Activated CD4-positive, alpha-beta T cell treated with anti-CD3 and anti-CD28 coated beads for 36 hours (primary cell): Measurements from ENCODE around the gene OSMR. TPM values are rescaled to one million over a fixed set of nuclear protein-coding genes. Genes with fewer than 3 reads are reported as not detected.

Experiments used
- ATAC-seq: fragments of 200-7000 bp; cut with Tn5 transposase; one replicate; pipeline ENCODE4 v1.10.0; 2021; ENCODE audit warnings: mild to moderate bottlenecking, moderate library complexity
- CTCF ChIA-PET: fragments of 350-600 bp; sonication (Branson Sonifier 250); formaldehyde crosslinking; loops from one replicate; lab custom pipeline; 2021; ENCODE audit warnings: antibody characterized with exemption; lab: Charles Lee
- POLR2A ChIA-PET: fragments of 350-600 bp; sonication (Branson Sonifier 250); formaldehyde crosslinking; loops from one replicate; lab custom pipeline; 2021; ENCODE audit warnings: antibody characterized with exemption, inconsistent platforms; lab: Charles Lee
- DNase-seq: peaks from one replicate; pipeline ENCODE4 v3.0.0-alpha.2; 2020
- H3K27ac Mint-ChIP-seq: one replicate; pipeline ENCODE4 v1.8.0; 2021; ENCODE audit warnings: mixed read lengths
- H3K27me3 Mint-ChIP-seq: one replicate; pipeline ENCODE4 v1.8.0; 2021; ENCODE audit warnings: mixed read lengths
- H3K36me3 Mint-ChIP-seq: one replicate; pipeline ENCODE4 v1.8.0; 2021; ENCODE audit warnings: low read depth, mixed read lengths
- H3K4me1 Mint-ChIP-seq: one replicate; pipeline ENCODE4 v1.8.0; 2021; ENCODE audit warnings: mixed read lengths
- H3K4me3 Mint-ChIP-seq: one replicate; pipeline ENCODE4 v1.8.0; 2021; ENCODE audit warnings: mild to moderate bottlenecking, moderate library complexity, mixed read lengths
- H3K9me3 Mint-ChIP-seq: one replicate; pipeline ENCODE4 v1.8.0; 2021; ENCODE audit warnings: low read depth, mixed read lengths
- intact Hi-C, 2 experiments: fragments of 100-400 bp; cut with DNase I in 1 of 2; cut with micrococcal nuclease in 1 of 2; formaldehyde crosslinking; loops; one replicate each; pipeline versions ENCODE4 v1.14.2 to v1.15.1; 2022 to 2024; cut with DNase I, micrococcal nuclease
- total RNA-seq, 2 experiments: library from RNA; stranded (reverse); gene quantifications; one replicate each; pipeline ENCODE4 v1.2.3, GENCODE V29; 2021

The OSMR gene
- total RNA-seq, 2 experiments from 2014 or later = 0.25 to 0.26 TPM

DNA sequence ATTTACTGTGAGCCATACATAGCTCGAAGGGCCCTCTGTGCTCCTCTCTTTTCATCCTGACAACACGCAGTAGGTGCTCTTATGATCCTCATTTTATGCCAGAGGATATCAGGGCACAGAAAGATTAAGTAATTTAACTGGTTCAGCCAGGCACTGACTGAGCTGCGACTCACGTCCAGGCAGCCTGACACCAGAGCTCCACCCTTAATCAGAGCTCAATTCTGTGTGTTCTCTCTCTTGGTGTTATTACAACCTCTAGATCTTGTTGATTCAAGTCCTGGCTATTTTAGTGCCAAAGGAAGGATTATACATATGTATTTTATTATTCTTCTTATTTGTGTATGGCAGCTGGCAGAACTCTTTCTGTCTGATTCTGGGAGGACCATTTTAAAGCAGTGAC is 59.7 kb downstream of the OSMR start:
- POLR2A ChIA-PET = no interaction called here
- DNase-seq = no peak
- Mint-ChIP-seq H3K4me3 (no peak overlapping the region), H3K4me1 (no peaks in the 10 kb centered on the region), H3K27ac (no peak overlapping the region), H3K36me3 (peaks cover 4% of the 10 kb centered on the region), H3K27me3 (peaks cover 25% of the 10 kb centered on the region), H3K9me3 (peaks cover 11% of the 10 kb centered on the region)
- ATAC-seq = no peak
- CTCF ChIA-PET = interaction anchor here (1.4 kb wide), 1 partner anchor 90 kb away, joined by 3 read pairs; no protein-coding TSS in a partner anchor
- intact Hi-C loops = no loop called here

DNA sequence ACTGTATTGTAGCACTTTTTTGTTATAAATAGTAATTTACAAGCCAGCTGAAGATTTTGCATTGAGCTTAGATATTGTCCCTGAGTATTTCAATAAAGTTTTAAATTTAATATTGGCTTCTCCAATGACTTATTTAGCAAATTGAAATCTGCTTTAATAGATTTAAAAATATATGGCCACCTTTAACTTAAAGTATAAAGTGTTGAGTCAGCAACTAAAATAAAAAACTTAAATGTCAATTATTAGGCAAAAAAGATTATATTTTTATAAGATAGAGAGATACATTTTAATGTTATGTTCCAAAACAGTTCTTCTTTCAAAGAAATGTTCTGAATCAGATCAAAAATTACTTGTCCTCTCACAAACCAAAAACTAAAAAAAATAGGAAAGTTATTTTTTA is 60.7 kb downstream of the OSMR start:
- peaks cover 28% of the 10 kb centered on the region for H3K27me3 Mint-ChIP-seq
- intact Hi-C loops = no loop called here
- H3K9me3 Mint-ChIP-seq = peaks cover 11% of the 10 kb centered on the region
- ATAC-seq (no peak), DNase-seq (no peak)
- no peak overlapping the region for H3K27ac Mint-ChIP-seq
- H3K4me1 Mint-ChIP-seq = no peaks in the 10 kb centered on the region
- POLR2A ChIA-PET = no interaction called here
- CTCF ChIA-PET = interaction anchor here (1.0 kb wide), 1 partner anchor 17 kb away, joined by 3 read pairs; no protein-coding TSS in a partner anchor
- H3K36me3 Mint-ChIP-seq = peaks cover 4% of the 10 kb centered on the region
- H3K4me3 Mint-ChIP-seq = no peak overlapping the region

DNA sequence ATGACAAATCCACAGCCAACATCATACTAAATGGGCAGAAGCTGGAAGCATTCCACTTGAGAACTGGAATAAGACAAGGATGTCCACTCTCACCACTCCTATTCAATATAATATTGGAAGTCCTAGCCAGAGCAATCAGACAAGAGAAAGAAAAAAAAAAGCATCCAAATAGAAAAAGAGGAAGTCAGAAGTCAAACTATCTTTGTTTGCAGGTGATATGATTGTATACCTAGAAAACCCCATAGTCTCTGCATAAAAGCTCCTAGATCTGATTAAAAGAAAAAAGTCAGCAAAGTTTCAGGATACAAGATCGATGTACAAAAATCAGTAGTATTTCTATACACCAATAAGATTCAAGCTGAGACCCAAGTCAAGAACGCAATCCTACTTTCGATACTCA is 66.1 kb downstream of the OSMR start:
- intact Hi-C loops = no loop called here
- Mint-ChIP-seq H3K27me3 (peaks cover 29% of the 10 kb centered on the region), H3K36me3 (peaks cover 4% of the 10 kb centered on the region), H3K4me1 (no peaks in the 10 kb centered on the region), H3K27ac (no peak overlapping the region), H3K4me3 (no peak overlapping the region), H3K9me3 (peaks cover 9% of the 10 kb centered on the region)
- CTCF ChIA-PET = interaction anchor here (0.7 kb wide), 1 partner anchor 10 kb away, joined by 3 read pairs; no protein-coding TSS in a partner anchor
- POLR2A ChIA-PET = no interaction called here
- DNase-seq (no peak), ATAC-seq (no peak)

DNA sequence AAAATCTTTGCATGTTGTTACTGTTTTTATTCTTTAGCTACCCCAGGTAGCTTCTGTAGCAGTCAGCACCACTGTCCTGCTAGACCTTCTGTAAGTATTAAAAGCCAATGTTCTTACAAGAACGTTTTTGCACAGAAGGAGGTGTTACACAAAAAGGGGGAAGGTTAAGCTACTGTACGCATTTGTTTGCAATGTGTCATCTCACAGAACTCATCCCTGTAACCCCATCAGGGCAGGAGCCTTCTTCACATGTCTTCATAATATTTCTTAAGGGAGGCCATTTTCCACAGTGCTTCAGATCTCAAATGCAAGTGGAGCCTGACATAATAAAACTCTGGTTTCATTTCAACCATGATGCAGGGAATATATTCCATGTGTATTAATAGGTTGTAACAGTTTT is 67.9 kb downstream of the OSMR start:
- DNase-seq (no peak), ATAC-seq (no peak)
- Mint-ChIP-seq H3K4me1 (no peaks in the 10 kb centered on the region), H3K9me3 (peaks cover 7% of the 10 kb centered on the region), H3K27me3 (peaks cover 21% of the 10 kb centered on the region), H3K27ac (no peak overlapping the region), H3K4me3 (no peak overlapping the region), H3K36me3 (peaks cover 1% of the 10 kb centered on the region)
- POLR2A ChIA-PET = no interaction called here
- intact Hi-C loops = no loop called here
- CTCF ChIA-PET = no interaction called here

DNA sequence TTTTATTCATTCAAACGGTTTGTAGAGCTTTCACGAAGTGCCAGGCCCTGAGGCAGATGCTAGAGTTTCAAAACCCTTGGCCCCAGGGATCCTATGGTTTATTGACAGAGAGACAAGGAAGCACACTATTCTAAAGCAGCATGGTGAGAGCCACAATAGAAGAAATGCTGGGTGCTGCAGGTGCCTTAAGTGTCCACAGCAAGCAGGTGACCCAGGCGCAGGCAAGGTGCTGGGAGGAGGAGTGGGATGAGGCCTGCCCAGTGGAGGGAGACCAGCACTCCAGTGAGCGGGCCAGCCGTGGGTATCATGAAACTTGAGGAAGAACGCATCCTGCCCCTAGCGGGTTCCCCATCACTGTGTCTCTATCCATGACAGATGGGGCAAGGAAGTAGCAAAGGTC is 71.0 kb downstream of the OSMR start:
- DNase-seq = no peak
- no peaks in the 10 kb centered on the region for H3K9me3 Mint-ChIP-seq
- no peak for ATAC-seq
- H3K4me1 Mint-ChIP-seq = no peaks in the 10 kb centered on the region
- CTCF ChIA-PET = no interaction called here
- H3K36me3 Mint-ChIP-seq = no peaks in the 10 kb centered on the region
- POLR2A ChIA-PET = no interaction called here
- intact Hi-C loops = no loop called here
- H3K27me3 Mint-ChIP-seq = peaks cover 3% of the 10 kb centered on the region
- no peak overlapping the region for H3K4me3 Mint-ChIP-seq
- no peak overlapping the region for H3K27ac Mint-ChIP-seq

DNA sequence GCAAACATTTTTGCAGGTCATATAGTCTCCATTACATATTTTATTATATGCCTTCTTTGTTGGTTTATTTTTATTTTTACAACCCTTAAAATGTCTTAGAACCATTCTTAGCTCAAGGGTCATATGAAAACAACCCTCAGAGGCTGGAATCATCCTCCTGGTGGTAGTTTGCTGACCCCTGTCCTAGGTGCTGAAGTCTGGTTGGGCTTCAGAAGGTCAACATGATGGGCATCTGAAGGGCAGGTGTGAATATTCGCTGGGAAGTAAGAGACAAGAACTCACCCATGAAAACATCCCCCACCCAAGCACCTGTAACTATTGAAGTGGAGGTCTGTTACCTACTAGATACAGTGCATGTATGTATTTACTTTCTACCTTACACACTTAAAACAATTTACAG is 75.4 kb downstream of the OSMR start:
- no peaks in the 10 kb centered on the region for H3K4me1 Mint-ChIP-seq
- H3K27me3 Mint-ChIP-seq = peaks cover 14% of the 10 kb centered on the region
- ATAC-seq = no peak
- no peaks in the 10 kb centered on the region for H3K9me3 Mint-ChIP-seq
- no peaks in the 10 kb centered on the region for H3K36me3 Mint-ChIP-seq
- intact Hi-C loops = loop anchor here (5.0 kb wide), 3 partner anchors 74 to 479 kb away; partner anchors contain the start of gene OSMR (in 1 of the 2)
- no peak overlapping the region for H3K4me3 Mint-ChIP-seq
- no peak for DNase-seq
- CTCF ChIA-PET = interaction anchor here (0.6 to 2.9 kb wide), 12 partner anchors 9 to 538 kb away, joined by 3 to 27 read pairs (median 3); no protein-coding TSS in a partner anchor
- POLR2A ChIA-PET = no interaction called here
- H3K27ac Mint-ChIP-seq = no peak overlapping the region

DNA sequence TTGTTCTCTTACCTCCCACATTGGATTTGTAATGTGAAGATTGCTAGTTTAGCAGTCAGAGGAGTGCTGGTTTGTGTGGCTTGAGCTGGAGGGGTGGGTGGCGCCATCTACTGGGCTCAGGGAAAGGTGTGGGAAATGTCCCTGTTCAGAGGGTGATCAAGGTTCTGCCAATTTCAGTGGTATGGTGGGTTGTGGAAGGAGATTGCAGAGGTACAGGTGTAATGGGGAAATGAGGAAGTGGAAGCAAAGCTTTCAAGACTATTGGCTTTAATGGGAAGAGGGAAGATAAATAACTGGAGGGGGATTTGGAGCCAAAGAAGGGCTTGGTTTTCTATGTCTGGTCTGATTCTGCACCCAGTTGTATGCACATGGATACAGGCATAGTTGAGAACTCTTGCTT is 76.4 kb downstream of the OSMR start:
- CTCF ChIA-PET = interaction anchor here (0.5 to 2.9 kb wide), 16 partner anchors 10 to 620 kb away, joined by 3 to 27 read pairs (median 3); no protein-coding TSS in a partner anchor
- POLR2A ChIA-PET = no interaction called here
- peak; percentile 72 for ATAC-seq

DNA sequence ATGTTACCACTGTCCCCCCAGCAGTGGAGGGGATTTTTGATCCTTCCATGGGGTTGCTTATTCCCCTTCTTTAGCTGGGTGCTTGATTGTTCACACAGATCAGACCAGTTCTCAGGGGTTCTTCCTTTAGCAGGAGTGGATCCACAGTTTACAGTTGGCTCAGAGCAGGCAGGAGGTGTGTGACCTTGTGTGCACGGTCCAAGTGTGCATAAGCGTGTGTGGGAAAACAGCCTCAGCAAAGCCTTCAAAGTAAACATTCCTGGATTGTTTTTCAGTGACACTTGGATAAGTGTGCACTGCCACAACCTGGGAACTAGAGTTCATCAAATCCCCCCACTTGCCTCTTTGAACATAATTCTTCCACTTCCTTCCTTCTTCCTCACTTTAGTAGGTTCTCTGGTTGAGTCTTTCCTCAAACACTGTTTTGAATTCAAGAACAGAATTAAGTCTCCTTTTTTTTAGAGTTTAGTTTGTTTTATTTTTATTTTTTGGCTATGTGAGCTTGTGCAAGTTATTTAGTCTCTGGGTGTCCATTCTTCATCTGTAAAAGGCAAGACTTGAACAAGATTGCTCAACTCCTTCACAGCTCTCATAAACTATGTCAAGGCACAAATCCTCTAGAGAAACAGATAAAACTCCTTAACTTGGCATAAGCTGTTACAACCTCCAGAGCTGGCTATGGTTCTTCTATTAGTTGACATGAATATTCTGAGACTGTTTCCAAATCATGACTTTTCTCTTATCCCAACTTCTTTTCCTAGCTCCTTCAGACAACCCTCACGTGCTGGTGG is 78.0 kb downstream of the OSMR start:
- Mint-ChIP-seq H3K27me3 (peaks cover 19% of the 10 kb centered on the region), H3K4me1 (no peaks in the 10 kb centered on the region), H3K4me3 (no peak overlapping the region), H3K36me3 (no peaks in the 10 kb centered on the region), H3K27ac (no peak overlapping the region), H3K9me3 (no peaks in the 10 kb centered on the region)
- DNase-seq (no peak), ATAC-seq (no peak)
- intact Hi-C loops = loop anchor here (5.0 kb wide), 3 partner anchors 77 to 482 kb away; partner anchors contain the start of gene OSMR (in 1 of the 2)
- CTCF ChIA-PET = interaction anchor here (0.7 to 2.9 kb wide), 8 partner anchors 17 to 1801 kb away, joined by 3 to 27 read pairs (median 3); no protein-coding TSS in a partner anchor
- POLR2A ChIA-PET = no interaction called here

More for the DNA sequence above, 76.4 kb downstream of the OSMR start:
- H3K4me1 Mint-ChIP-seq = no peaks in the 10 kb centered on the region
- H3K9me3 Mint-ChIP-seq = no peaks in the 10 kb centered on the region
- H3K4me3 Mint-ChIP-seq = no peak overlapping the region
- H3K36me3 Mint-ChIP-seq = no peaks in the 10 kb centered on the region
- peaks cover 14% of the 10 kb centered on the region for H3K27me3 Mint-ChIP-seq
- intact Hi-C loops = loop anchor here (1.0 to 5.0 kb wide), 5 partner anchors 75 to 481 kb away; partner anchors contain the start of gene OSMR (in 1 of the 2)
- DNase-seq = peak; percentile 75
- no peak overlapping the region for H3K27ac Mint-ChIP-seq

DNA sequence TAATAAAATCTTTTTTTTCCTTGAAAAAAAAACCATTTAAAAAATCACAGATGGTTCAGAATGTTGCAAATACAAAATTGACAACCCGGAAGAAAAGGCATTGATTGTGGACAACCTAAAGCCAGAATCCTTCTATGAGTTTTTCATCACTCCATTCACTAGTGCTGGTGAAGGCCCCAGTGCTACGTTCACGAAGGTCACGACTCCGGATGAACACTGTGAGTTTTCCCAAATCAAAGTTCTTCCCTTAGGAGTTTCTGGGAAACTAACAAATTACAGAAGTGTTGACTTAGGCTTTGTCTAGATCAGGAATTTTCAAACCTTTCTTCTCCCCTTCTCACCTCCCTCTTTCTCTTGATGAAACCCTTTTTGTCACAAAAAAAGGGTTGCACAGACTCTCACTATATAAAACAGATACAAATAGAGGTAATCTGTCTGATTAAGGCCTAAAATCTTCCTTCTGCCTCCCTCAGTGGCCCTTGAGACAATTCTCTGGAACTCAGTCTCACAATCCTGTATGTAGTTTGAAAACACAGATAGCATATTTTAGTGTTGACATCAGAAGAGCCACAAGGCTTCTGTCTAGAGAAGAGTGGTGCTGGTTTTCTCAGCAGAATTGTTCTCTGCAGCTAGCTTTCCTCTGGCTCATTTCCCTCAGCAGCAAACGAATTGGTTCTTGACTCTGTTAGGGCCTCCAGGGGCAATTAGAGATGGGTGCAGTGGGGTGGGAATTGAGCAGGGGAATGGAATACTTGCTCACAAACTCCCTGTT is 79.5 kb downstream of the OSMR start:
- intact Hi-C loops = no loop called here
- ChIA-PET POLR2A (interaction anchor here (0.6 kb wide), 1 partner anchor 497 kb away, joined by 4 read pairs; no protein-coding TSS in a partner anchor), CTCF (no interaction called here)
- no peaks in the 10 kb centered on the region for H3K4me1 Mint-ChIP-seq
- ATAC-seq (no peak), DNase-seq (no peak)
- peaks cover 19% of the 10 kb centered on the region for H3K27me3 Mint-ChIP-seq
- H3K4me3 Mint-ChIP-seq = no peak overlapping the region
- H3K36me3 Mint-ChIP-seq = no peaks in the 10 kb centered on the region
- H3K27ac Mint-ChIP-seq = no peak overlapping the region
- no peaks in the 10 kb centered on the region for H3K9me3 Mint-ChIP-seq

DNA sequence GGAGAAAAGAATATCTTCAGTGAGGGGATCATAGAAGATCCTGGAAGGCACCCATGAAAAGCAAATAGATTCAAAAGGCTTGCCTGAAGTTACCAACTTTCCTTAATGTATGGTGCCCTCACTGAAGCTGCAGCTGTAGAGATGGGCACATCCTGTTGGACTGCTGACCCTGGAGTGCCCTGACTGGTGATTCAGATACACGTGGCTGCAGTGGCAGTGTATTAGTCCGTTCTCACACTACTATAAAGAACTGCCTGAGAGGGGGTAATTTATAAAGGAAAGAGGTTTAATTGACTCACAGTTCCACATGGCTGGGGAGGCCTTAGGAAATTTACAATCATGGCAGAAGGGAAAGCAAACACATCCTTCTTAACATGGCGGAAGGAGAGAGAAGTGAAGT is 80.3 kb downstream of the OSMR start:
- CTCF ChIA-PET = no interaction called here
- peaks cover 19% of the 10 kb centered on the region for H3K27me3 Mint-ChIP-seq
- intact Hi-C loops = no loop called here

DNA sequence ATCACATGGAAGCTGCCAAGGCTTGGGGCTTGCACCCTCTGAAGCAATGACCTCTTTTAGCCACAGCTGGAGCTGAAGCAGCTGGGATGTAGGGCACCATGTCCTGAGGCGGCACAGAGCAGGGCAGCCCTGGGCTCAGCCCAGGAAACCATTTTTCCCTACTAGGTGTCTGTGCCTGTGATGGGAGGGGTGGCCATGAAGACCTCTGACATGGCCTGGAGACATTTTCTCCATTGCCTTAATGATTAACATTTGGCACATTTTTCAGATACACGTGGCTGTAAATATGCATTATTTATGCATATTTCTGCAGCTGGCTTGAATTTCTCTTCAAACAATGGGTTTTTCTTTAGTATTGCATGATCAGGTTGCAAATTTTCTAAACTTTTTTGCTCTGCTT is 81.7 kb downstream of the OSMR start:
- Mint-ChIP-seq H3K27me3 (peaks cover 15% of the 10 kb centered on the region), H3K36me3 (no peaks in the 10 kb centered on the region), H3K4me1 (no peaks in the 10 kb centered on the region), H3K27ac (no peak overlapping the region), H3K4me3 (no peak overlapping the region), H3K9me3 (no peaks in the 10 kb centered on the region)
- no peak for DNase-seq
- ChIA-PET POLR2A (no interaction called here), CTCF (interaction anchor here (0.6 kb wide), 1 partner anchor 347 kb away, joined by 3 read pairs; no protein-coding TSS in a partner anchor)
- ATAC-seq = no peak
- intact Hi-C loops = no loop called here

More for the DNA sequence above, 80.3 kb downstream of the OSMR start:
- no peak for DNase-seq
- no peak for ATAC-seq
- Mint-ChIP-seq H3K27ac (no peak overlapping the region), H3K36me3 (no peaks in the 10 kb centered on the region), H3K9me3 (no peaks in the 10 kb centered on the region), H3K4me3 (no peak overlapping the region), H3K4me1 (no peaks in the 10 kb centered on the region)
- POLR2A ChIA-PET = no interaction called here
